Measurements from ENCODE around the gene MAST2. TPM values are rescaled to one million over a fixed set of nuclear protein-coding genes. Genes with fewer than 3 reads are reported as not detected.

The MAST2 gene
- total RNA-seq, 1 donor from 2014 or later, result 27.6 TPM

- Mint-ChIP-seq H3K9me3 (ENCODE audit: unreplicated experiment) (no peaks in the 10 kb centered on the region), H3K27me3 (ENCODE audit: unreplicated experiment) (peaks cover 3% of the 10 kb centered on the region), H3K27ac (ENCODE audit: unreplicated experiment) (no peak overlapping the region), H3K36me3 (ENCODE audit: low read depth, unreplicated experiment) (no peaks in the 10 kb centered on the region), H3K4me3 (ENCODE audit: unreplicated experiment) (no peak overlapping the region), H3K4me1 (ENCODE audit: unreplicated experiment) (no peaks in the 10 kb centered on the region)
- TF ChIP-seq CTCF (IDR thresholded peaks at IDR 0.05; ENCODE audit: unreplicated experiment), result no peak
- no peak for DNase-seq (ENCODE audit: low spot score)
Measured at GRCh38 chr1:45789601-45790000, 13.8 kb upstream of the MAST2 start.

- Mint-ChIP-seq H3K27me3 (ENCODE audit: unreplicated experiment) (peaks cover 4% of the 10 kb centered on the region), H3K4me1 (ENCODE audit: unreplicated experiment) (no peaks in the 10 kb centered on the region), H3K27ac (ENCODE audit: unreplicated experiment) (no peak overlapping the region), H3K36me3 (ENCODE audit: low read depth, unreplicated experiment) (no peaks in the 10 kb centered on the region), H3K4me3 (ENCODE audit: unreplicated experiment) (no peak overlapping the region), H3K9me3 (ENCODE audit: unreplicated experiment) (no peaks in the 10 kb centered on the region)
- no peak for DNase-seq (ENCODE audit: low spot score)
- no peak for TF ChIP-seq CTCF (IDR thresholded peaks at IDR 0.05; ENCODE audit: unreplicated experiment)
Measured at GRCh38 chr1:45792744-45793143, 10.7 kb upstream of the MAST2 start.

GRCh38 chr1:45793942-45794604, 9.3 kb upstream of the MAST2 start:
- Mint-ChIP-seq H3K4me1 (ENCODE audit: unreplicated experiment) (no peaks in the 10 kb centered on the region), H3K36me3 (ENCODE audit: low read depth, unreplicated experiment) (no peaks in the 10 kb centered on the region), H3K4me3 (ENCODE audit: unreplicated experiment) (no peak overlapping the region), H3K9me3 (ENCODE audit: unreplicated experiment) (no peaks in the 10 kb centered on the region), H3K27me3 (ENCODE audit: unreplicated experiment) (peaks cover 2% of the 10 kb centered on the region), H3K27ac (ENCODE audit: unreplicated experiment) (no peak overlapping the region)
- DNase-seq (ENCODE audit: low spot score), result no peak
- no peak for TF ChIP-seq CTCF (IDR thresholded peaks at IDR 0.05; ENCODE audit: unreplicated experiment)

GRCh38 chr1:45796381-45796780, 7.0 kb upstream of the MAST2 start:
- Mint-ChIP-seq H3K9me3 (ENCODE audit: unreplicated experiment) (no peaks in the 10 kb centered on the region), H3K27me3 (ENCODE audit: unreplicated experiment) (peaks cover 2% of the 10 kb centered on the region), H3K4me1 (ENCODE audit: unreplicated experiment) (no peaks in the 10 kb centered on the region), H3K36me3 (ENCODE audit: low read depth, unreplicated experiment) (no peaks in the 10 kb centered on the region), H3K27ac (ENCODE audit: unreplicated experiment) (no peak overlapping the region), H3K4me3 (ENCODE audit: unreplicated experiment) (no peak overlapping the region)
- no peak for TF ChIP-seq CTCF (IDR thresholded peaks at IDR 0.05; ENCODE audit: unreplicated experiment)
- no peak for DNase-seq (ENCODE audit: low spot score)

- Mint-ChIP-seq H3K4me1 (ENCODE audit: unreplicated experiment) (no peaks in the 10 kb centered on the region), H3K27me3 (ENCODE audit: unreplicated experiment) (peaks cover 2% of the 10 kb centered on the region), H3K9me3 (ENCODE audit: unreplicated experiment) (no peaks in the 10 kb centered on the region), H3K36me3 (ENCODE audit: low read depth, unreplicated experiment) (no peaks in the 10 kb centered on the region), H3K27ac (ENCODE audit: unreplicated experiment) (no peak overlapping the region), H3K4me3 (ENCODE audit: unreplicated experiment) (no peak overlapping the region)
- DNase-seq (ENCODE audit: low spot score), result no peak
- TF ChIP-seq CTCF (IDR thresholded peaks at IDR 0.05; ENCODE audit: unreplicated experiment), result no peak
Measured at GRCh38 chr1:45796946-45797345, 6.5 kb upstream of the MAST2 start.
